Activated CD4-positive, alpha-beta T cell treated with anti-CD3 and anti-CD28 coated beads for 36 hours (primary cell): Measurements from ENCODE around the gene ERVMER34-1. TPM values are rescaled to one million over a fixed set of nuclear protein-coding genes. Genes with fewer than 3 reads are reported as not detected.

Experiments
- ATAC-seq: fragments of 200-7000 bp; cut with Tn5 transposase; one replicate; pipeline ENCODE4 v1.10.0; 2021; ENCODE audit warnings: mild to moderate bottlenecking, moderate library complexity
- CTCF ChIA-PET: fragments of 350-600 bp; sonication (Branson Sonifier 250); formaldehyde crosslinking; loops from one replicate; lab custom pipeline; 2021; ENCODE audit warnings: antibody characterized with exemption; lab: Charles Lee
- POLR2A ChIA-PET: fragments of 350-600 bp; sonication (Branson Sonifier 250); formaldehyde crosslinking; loops from one replicate; lab custom pipeline; 2021; ENCODE audit warnings: antibody characterized with exemption, inconsistent platforms; lab: Charles Lee
- DNase-seq: peaks from one replicate; pipeline ENCODE4 v3.0.0-alpha.2; 2020
- H3K27ac Mint-ChIP-seq: one replicate; pipeline ENCODE4 v1.8.0; 2021; ENCODE audit warnings: mixed read lengths
- H3K27me3 Mint-ChIP-seq: one replicate; pipeline ENCODE4 v1.8.0; 2021; ENCODE audit warnings: mixed read lengths
- H3K36me3 Mint-ChIP-seq: one replicate; pipeline ENCODE4 v1.8.0; 2021; ENCODE audit warnings: low read depth, mixed read lengths
- H3K4me1 Mint-ChIP-seq: one replicate; pipeline ENCODE4 v1.8.0; 2021; ENCODE audit warnings: mixed read lengths
- H3K4me3 Mint-ChIP-seq: one replicate; pipeline ENCODE4 v1.8.0; 2021; ENCODE audit warnings: mild to moderate bottlenecking, moderate library complexity, mixed read lengths
- H3K9me3 Mint-ChIP-seq: one replicate; pipeline ENCODE4 v1.8.0; 2021; ENCODE audit warnings: low read depth, mixed read lengths
- intact Hi-C, 2 experiments: fragments of 100-400 bp; cut with DNase I in 1 of 2; cut with micrococcal nuclease in 1 of 2; formaldehyde crosslinking; loops; one replicate each; pipeline versions ENCODE4 v1.14.2 to v1.15.1; 2022 to 2024; cut with DNase I, micrococcal nuclease
- total RNA-seq, 2 experiments: library from RNA; stranded (reverse); gene quantifications; one replicate each; pipeline ENCODE4 v1.2.3, GENCODE V29; 2021

Gene ERVMER34-1
- total RNA-seq, 2 experiments from 2014 or later: 0.14 to 0.67 TPM

DNA sequence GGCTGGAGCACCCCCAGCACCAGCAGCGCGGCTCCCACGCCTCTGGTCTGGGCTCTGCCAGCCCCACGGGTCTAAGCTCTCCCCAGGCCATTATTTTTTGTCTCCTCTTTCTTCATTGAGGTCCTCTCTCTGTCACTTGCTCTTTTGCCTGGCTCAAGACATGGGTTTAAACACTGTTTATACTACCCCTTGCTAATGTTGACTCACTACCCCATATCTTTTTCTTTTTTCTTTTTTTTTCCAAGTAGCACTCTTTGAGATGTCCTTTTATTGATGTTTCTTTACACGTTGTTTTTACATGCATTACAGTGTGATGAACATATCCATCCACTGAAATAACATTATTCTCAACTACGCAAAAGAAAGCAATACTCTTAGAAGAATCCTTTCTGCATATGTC, 1.7 kb upstream of the ERVMER34-1 start:
- Mint-ChIP-seq H3K27me3 (peaks cover 55% of the 10 kb centered on the region), H3K36me3 (peaks cover 2% of the 10 kb centered on the region), H3K4me3 (no peak overlapping the region), H3K27ac (no peak overlapping the region), H3K9me3 (no peaks in the 10 kb centered on the region), H3K4me1 (peaks cover 5% of the 10 kb centered on the region)
- intact Hi-C loops: loop anchor here in 1 of 2 experiments (10.0 kb wide), 1 partner anchor 208 kb away; no protein-coding TSS in a partner anchor
- ChIA-PET CTCF (no interaction called here), POLR2A (no interaction called here)
- DNase-seq: no peak
- ATAC-seq: no peak

DNA sequence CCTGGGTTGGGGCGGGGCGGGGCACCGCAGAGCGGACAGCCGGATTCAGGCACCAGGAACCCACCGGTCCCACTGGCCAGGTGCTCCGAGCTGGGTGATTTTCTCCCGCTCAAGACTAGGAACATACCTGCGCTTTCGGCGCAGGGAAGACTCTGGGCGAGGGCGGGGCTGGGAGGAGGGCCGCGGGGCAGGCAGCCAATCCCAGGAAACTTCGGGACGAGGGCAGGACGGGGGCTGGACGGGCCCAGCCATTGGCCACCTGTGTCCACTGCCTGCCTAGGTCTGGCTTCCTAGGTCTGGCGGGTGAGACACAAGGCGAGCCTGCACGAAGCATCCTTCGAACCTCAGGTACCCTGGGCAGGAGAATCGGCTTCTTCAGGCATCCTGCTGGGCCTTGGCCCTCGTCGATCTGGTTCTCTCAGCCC, 274 bp upstream of the ERVMER34-1 start:
- no peaks in the 10 kb centered on the region for H3K9me3 Mint-ChIP-seq
- ChIA-PET POLR2A (no interaction called here), CTCF (no interaction called here)
- H3K27ac Mint-ChIP-seq: no peak overlapping the region
- H3K27me3 Mint-ChIP-seq: peaks cover 48% of the 10 kb centered on the region
- intact Hi-C loops: loop anchor here in 1 of 2 experiments (10.0 kb wide), 1 partner anchor 207 kb away; no protein-coding TSS in a partner anchor
- DNase-seq (peak; percentile 16), ATAC-seq (peak; percentile 33)
- H3K4me1 Mint-ChIP-seq: peaks cover 5% of the 10 kb centered on the region
- peaks cover 2% of the 10 kb centered on the region for H3K36me3 Mint-ChIP-seq
- peak overlapping the region; percentile 61 for H3K4me3 Mint-ChIP-seq

DNA sequence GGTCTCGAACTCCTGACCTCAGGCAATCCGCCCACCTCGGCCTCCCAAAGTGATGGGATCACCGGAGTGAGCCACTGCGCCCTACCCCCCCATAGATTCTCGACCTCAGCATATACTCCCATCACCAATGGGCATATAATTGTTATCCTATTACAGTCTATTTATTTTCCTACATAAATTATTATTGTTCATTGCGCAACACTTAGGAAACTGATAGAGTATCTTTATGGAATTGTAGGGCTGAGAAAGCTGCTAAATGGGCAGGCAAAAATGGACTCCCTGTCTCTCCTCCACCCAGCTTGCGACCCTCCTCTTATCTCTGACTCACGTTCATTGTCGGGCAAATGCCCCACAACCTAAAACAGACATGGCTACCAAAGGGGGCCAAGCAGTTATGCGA, 1.0 kb downstream of the ERVMER34-1 start:
- Mint-ChIP-seq H3K27me3 (peaks cover 49% of the 10 kb centered on the region), H3K4me1 (peaks cover 5% of the 10 kb centered on the region), H3K36me3 (peaks cover 2% of the 10 kb centered on the region), H3K9me3 (no peaks in the 10 kb centered on the region), H3K4me3 (no peak overlapping the region), H3K27ac (no peak overlapping the region)
- ATAC-seq (no peak), DNase-seq (no peak)
- POLR2A ChIA-PET: no interaction called here
- intact Hi-C loops: loop anchor here in 1 of 2 experiments (10.0 kb wide), 1 partner anchor 205 kb away; no protein-coding TSS in a partner anchor
- CTCF ChIA-PET: no interaction called here

DNA sequence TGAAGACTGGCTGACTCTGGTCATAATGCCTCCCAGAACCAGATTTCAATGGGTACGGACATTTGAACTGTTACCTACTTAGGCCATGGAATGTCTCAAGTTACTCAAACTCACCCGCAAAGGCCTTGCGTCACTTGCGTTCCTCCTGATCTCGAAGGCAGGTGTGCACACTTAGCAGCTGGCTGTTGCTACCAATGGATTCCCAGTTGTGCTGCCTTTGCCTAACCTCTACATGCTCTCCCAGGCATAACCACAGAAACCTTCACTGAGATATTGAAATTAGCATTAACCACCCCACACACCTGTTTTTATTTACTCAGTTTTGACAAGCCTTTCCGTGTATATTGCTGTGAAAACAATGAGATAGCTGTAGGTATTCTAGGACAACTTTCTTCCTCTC, 2.8 kb downstream of the ERVMER34-1 start:
- Mint-ChIP-seq H3K9me3 (no peaks in the 10 kb centered on the region), H3K27me3 (peaks cover 41% of the 10 kb centered on the region), H3K4me1 (peaks cover 5% of the 10 kb centered on the region), H3K36me3 (peaks cover 2% of the 10 kb centered on the region), H3K4me3 (no peak overlapping the region), H3K27ac (no peak overlapping the region)
- ChIA-PET POLR2A (no interaction called here), CTCF (interaction anchor here (0.7 kb wide), 1 partner anchor 36 kb away, joined by 3 read pairs; no protein-coding TSS in a partner anchor)
- intact Hi-C loops: no loop called here
- DNase-seq: no peak
- no peak for ATAC-seq

DNA sequence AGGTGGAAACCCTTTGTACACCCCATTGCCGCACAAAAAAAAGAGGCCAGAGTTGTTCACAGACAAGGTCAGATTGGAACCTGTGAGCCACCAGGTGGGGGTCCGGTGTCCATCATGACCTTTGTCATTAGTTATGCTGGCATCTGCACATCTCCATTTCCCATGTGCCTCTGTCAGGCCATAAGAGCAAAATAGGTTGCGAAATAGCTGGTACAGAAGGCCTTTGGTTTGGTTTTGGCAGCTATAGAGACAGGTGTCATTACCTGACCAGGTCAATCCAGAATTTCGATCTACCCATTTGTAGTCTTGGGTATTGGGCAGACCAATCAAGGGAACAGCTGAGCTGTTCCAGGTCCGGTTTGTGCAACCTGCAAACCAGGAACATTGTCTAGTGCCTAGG, 6.6 kb downstream of the ERVMER34-1 start:
- no peak overlapping the region for H3K4me3 Mint-ChIP-seq

DNA sequence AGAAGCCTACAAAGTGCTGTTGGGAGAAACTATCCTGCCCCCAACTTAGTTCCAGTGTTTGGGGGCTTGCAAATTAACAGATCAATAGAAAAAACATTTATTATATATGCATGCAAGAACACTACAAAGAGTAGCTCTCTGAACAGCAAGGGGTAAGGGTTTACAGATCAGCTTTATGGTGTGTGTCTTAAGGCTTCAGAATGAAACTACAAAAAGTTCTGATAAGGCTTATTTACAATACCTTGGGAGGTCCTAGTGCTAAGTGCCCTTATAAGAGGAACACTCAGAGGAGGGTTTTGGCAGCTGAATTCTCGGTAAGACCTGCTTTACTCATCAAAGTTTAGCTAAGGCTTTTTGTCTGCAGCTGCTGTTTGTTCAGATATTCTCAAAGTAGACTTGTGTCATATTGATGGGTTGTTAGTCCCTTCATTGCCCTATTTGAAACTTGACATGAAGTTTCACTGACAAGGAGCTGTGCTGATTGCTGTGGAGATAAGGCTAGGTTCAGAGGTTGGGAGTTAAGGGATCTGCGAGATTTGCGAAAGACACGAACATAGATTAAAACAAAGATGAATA, 7.7 kb downstream of the ERVMER34-1 start:
- ChIA-PET POLR2A (no interaction called here), CTCF (interaction anchor here (0.8 kb wide), 1 partner anchor 168 kb away, joined by 4 read pairs; no protein-coding TSS in a partner anchor)
- H3K4me3 Mint-ChIP-seq: no peak overlapping the region

More for the DNA sequence above, 6.6 kb downstream of the ERVMER34-1 start:
- H3K27me3 Mint-ChIP-seq: peaks cover 11% of the 10 kb centered on the region
- H3K27ac Mint-ChIP-seq: no peak overlapping the region
- ATAC-seq: no peak
- no peaks in the 10 kb centered on the region for H3K9me3 Mint-ChIP-seq
- DNase-seq: no peak
- intact Hi-C loops: no loop called here
- ChIA-PET CTCF (no interaction called here), POLR2A (no interaction called here)
- no peaks in the 10 kb centered on the region for H3K36me3 Mint-ChIP-seq
- no peaks in the 10 kb centered on the region for H3K4me1 Mint-ChIP-seq

DNA sequence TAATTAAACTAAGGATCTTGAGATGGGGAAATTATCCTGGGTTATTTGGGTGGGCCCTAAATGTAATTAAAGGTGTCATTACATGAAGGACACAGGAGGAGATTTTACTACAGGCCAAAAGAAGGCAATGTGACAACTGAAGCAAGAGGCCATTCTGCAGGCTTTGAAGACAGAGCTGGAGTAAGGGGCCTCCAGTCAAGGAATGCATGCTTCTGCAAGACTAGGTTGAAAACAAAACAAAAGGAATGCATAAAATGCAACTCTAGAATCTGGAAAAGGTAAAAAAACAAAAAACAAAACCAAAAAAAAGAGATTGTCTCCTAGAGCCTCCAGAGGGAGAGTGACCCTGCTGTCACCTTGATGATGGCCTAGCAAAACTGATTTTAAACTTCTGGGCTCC, 21.6 kb downstream of the ERVMER34-1 start:
- Mint-ChIP-seq H3K27ac (no peak overlapping the region), H3K4me3 (no peak overlapping the region), H3K4me1 (no peaks in the 10 kb centered on the region), H3K27me3 (no peaks in the 10 kb centered on the region), H3K36me3 (no peaks in the 10 kb centered on the region), H3K9me3 (no peaks in the 10 kb centered on the region)
- ChIA-PET CTCF (no interaction called here), POLR2A (no interaction called here)
- intact Hi-C loops: no loop called here
- DNase-seq: no peak
- no peak for ATAC-seq

More for the DNA sequence above, 7.7 kb downstream of the ERVMER34-1 start:
- DNase-seq (no peak), ATAC-seq (no peak)
- Mint-ChIP-seq H3K9me3 (no peaks in the 10 kb centered on the region), H3K4me1 (no peaks in the 10 kb centered on the region), H3K36me3 (no peaks in the 10 kb centered on the region), H3K27ac (no peak overlapping the region), H3K27me3 (peaks cover 6% of the 10 kb centered on the region)
- intact Hi-C loops: no loop called here

DNA sequence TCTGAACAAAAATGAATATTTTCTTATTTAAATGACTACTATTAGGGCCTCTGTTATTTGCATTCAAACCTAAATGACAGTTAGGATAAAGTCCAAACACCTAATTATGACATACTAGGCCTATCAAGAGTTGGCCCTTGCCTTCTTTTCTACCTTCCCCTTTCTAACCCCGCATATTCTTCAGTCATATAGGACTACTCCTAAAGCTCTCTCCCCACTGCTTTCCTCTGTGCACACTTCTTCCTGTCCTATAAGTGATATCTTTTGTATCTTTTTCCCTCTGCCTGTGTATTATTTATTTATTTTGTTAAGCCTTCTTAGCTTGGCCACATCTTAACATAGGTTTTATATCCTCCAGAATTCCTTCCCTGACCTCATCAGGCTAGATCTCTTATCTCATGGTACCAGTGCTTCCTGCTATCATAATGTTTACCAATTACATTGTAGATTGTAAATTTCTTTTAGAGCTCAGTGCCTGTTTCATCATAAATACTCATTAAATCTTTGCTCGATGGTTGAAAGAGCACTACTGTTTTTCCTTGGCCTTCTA, 22.5 kb downstream of the ERVMER34-1 start:
- H3K4me1 Mint-ChIP-seq: no peaks in the 10 kb centered on the region
- H3K27ac Mint-ChIP-seq: no peak overlapping the region
- intact Hi-C loops: no loop called here
- no peaks in the 10 kb centered on the region for H3K27me3 Mint-ChIP-seq
- H3K36me3 Mint-ChIP-seq: no peaks in the 10 kb centered on the region
- ATAC-seq: no peak
- H3K9me3 Mint-ChIP-seq: no peaks in the 10 kb centered on the region
- ChIA-PET CTCF (no interaction called here), POLR2A (no interaction called here)
- no peak for DNase-seq
- H3K4me3 Mint-ChIP-seq: no peak overlapping the region

DNA sequence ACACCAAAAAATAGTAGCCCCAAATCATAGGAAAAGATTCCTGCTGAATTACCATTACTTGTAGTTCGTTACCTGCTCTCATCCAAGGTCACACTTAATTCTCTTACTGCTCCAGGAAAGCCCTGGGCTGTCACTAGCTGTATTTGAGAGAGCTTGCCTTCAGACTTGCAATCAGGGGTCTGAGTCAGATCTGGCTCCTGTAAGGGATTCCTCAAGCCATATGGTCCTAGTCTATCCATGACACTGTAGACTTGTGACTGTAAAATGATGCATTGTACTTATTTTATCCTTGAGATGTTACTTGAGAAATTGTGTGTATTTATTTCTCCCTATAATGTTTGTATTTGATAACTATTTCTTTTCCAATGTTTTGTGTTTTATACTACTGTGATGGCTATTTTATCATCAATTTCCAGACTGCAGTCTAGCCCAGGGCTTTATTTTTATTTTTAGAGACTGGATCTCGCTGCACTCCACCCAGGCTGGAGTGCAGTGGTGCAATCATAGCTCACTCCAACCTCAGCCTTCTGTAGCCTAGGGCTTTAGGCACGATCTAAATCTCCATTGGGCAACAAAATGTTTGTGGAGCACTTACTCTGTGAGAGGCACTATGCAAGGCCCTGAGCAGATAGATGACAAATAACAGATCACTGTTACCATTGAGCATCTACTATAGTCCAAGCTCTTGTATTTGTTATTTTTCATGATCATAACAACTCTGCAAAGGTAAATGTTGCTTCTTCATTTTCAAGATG, 24.2 kb downstream of the ERVMER34-1 start:
- POLR2A ChIA-PET: interaction anchor here (0.6 kb wide), 1 partner anchor 25 kb away, joined by 4 read pairs; no protein-coding TSS in a partner anchor
- no peak for ATAC-seq

DNA sequence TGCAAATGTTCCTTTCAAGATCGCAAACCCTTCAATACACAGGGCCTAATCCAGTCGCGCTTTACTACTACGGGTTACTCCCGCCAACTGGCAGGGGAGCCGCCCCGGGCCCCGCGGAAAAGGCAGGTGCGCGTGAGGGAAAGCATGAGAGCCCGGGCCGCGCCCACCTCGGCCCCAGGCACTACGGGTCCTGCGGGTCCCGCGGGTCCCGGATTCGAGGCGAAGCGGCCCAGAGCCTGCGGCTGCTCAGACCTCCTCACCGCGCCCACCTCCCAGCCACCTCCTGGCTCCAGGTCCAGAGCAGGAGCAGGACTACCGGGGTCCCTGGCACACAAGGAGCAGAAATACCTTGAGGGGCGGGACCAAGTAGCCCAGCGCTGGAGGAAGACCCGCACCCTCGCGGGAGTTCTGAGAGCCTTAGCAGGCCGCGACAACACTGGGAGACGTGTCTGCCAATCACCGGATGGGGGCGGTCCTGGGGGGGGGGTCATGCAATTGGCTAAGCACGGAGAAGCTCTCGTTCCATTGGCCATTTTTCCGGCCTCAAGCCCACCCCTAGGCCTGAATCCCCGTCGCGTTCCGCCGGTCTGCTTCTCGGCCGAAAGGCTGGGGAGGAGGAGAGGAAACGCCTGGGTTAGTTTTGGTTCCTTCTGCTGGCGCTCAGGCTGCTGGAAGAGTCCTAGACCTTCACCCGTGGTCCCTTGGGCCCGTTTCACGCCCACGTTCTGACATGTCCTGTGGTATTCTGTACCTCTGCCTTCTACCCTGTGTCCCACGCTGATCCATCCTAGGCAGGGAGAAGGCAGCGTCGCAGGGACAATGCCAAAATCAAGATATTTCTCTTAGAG, 29.0 kb downstream of the ERVMER34-1 start:
- Mint-ChIP-seq H3K4me1 (peaks cover 7% of the 10 kb centered on the region), H3K36me3 (peaks cover 31% of the 10 kb centered on the region), H3K9me3 (no peaks in the 10 kb centered on the region), H3K27ac (peak overlapping the region; percentile 70), H3K27me3 (no peaks in the 10 kb centered on the region), H3K4me3 (peak overlapping the region; percentile 70)
- POLR2A ChIA-PET: interaction anchor here (1.0 to 3.2 kb wide), 2 partner anchors 9 to 146 kb away, joined by 3 to 22 read pairs; no protein-coding TSS in a partner anchor
- DNase-seq (peak; percentile 93), ATAC-seq (peak; percentile 99)
- intact Hi-C loops: loop anchor here (1.0 to 2.0 kb wide), 3 partner anchors 10 to 141 kb away; partner anchors contain the start of genes RASL11B (in 1 of the 2) and USP46 (in 1 of the 2)
- CTCF ChIA-PET: interaction anchor here (0.5 to 1.3 kb wide), 5 partner anchors 10 to 880 kb away, joined by 3 to 4 read pairs (median 3); no protein-coding TSS in a partner anchor

More for the DNA sequence above, 24.2 kb downstream of the ERVMER34-1 start:
- H3K9me3 Mint-ChIP-seq: no peaks in the 10 kb centered on the region
- peaks cover 3% of the 10 kb centered on the region for H3K4me1 Mint-ChIP-seq
- H3K36me3 Mint-ChIP-seq: no peaks in the 10 kb centered on the region
- DNase-seq: no peak
- H3K4me3 Mint-ChIP-seq: no peak overlapping the region
- no peak overlapping the region for H3K27ac Mint-ChIP-seq
- CTCF ChIA-PET: interaction anchor here (0.6 to 1.3 kb wide), 2 partner anchors 134 to 185 kb away, joined by 3 read pairs; no protein-coding TSS in a partner anchor
- intact Hi-C loops: no loop called here
- H3K27me3 Mint-ChIP-seq: no peaks in the 10 kb centered on the region
